K562 (cell line): Measurements from ENCODE around the gene NUP205. TPM values are rescaled to one million over a fixed set of nuclear protein-coding genes. Genes with fewer than 3 reads are reported as not detected.

Source experiments
- BDP1 ChIP-seq: IDR thresholded peaks from 3 replicates; pipeline ENCODE4 v1.6.1; 2011; ENCODE audit not compliant: insufficient read length, insufficient read depth
- CCNT2 ChIP-seq: IDR thresholded peaks from 2 replicates; pipeline ENCODE4 v1.6.1; 2011; ENCODE audit warnings: borderline replicate concordance, low read depth, mild to moderate bottlenecking, moderate library complexity, mixed read lengths, low read length; ENCODE audit not compliant: insufficient read length; ENCODE audit errors: extremely low read depth
- GTF2F1 ChIP-seq: IDR thresholded peaks from 2 replicates; pipeline ENCODE4 v1.6.1; 2011; ENCODE audit warnings: low read depth, low read length, improper control_type of control experiment
- JUN ChIP-seq, 2 experiments: sonication (generic) in 1 of 2; formaldehyde crosslinking in 1 of 2; IDR thresholded peaks; 2 replicates each; pipeline versions ENCODE4 v1.6.1 to v1.8.0; 2012 to 2022; ENCODE audit warnings: borderline replicate concordance in 2 of 2, mild to moderate bottlenecking in 2 of 2, improper control_type of control experiment in 1 of 2, low read depth in 1 of 2, low read length in 1 of 2, missing genetic modification reagents in 1 of 2
- KDM4B ChIP-seq, 2 experiments: fragments of 450-650 bp in 1 of 2; sonication (generic) in 1 of 2; IDR thresholded peaks; 2 replicates each; pipeline ENCODE4 v1.6.1; 2016 to 2017; ENCODE audit warnings: borderline replicate concordance in 2 of 2, antibody characterized with exemption in 1 of 2, low read depth in 1 of 2, mild to moderate bottlenecking in 1 of 2
- PYGO2 ChIP-seq: fragments of 450-650 bp; IDR thresholded peaks from 2 replicates; pipeline ENCODE4 v1.6.1; 2016; ENCODE audit warnings: mild to moderate bottlenecking, missing genetic modification characterization, moderate library complexity, missing compliant biosample characterization
- SP1 ChIP-seq: sonication (generic); formaldehyde crosslinking; IDR thresholded peaks from 2 replicates; pipeline ENCODE4 v1.8.1; 2022; ENCODE audit warnings: mild to moderate bottlenecking, missing genetic modification reagents
- WHSC1 ChIP-seq: IDR thresholded peaks from one replicate; pipeline ENCODE4 v1.6.1; 2012; ENCODE audit warnings: low read length, control low read depth, inconsistent platforms
- ZBTB17 ChIP-seq: fragments of 450-650 bp; formaldehyde crosslinking; IDR thresholded peaks from 2 replicates; pipeline ENCODE4 v1.4.0; 2020; ENCODE audit warnings: mild to moderate bottlenecking
- polyA plus RNA-seq, 8 experiments: library from polyadenylated mRNA; depleted of rRNA in 4 of 8; stranded (reverse) in 5 of 8; unstranded in 3 of 8; fragments of >200 nt; fragmentation: Nextera tagmentation in 2 of 8; fragmentation: Illumina TruSeq in 1 of 8; extraction: Ambion mirVana in 2 of 8; extraction: Trizol in 1 of 8; gene quantifications; 2 replicates each; pipeline versions ENCODE4 v1.2.1 to v1.2.3, GENCODE V29; 2011 to 2014; ENCODE audit warnings: inconsistent platforms in 1 of 8, missing spikeins in 1 of 8
- total RNA-seq, 7 experiments: library from RNA; depleted of rRNA in 6 of 7; stranded (reverse); fragments of >200 nt in 6 of 7; fragmentation: Illumina TruSeq in 2 of 7; extraction: Trizol in 2 of 7; gene quantifications; 2 replicates each; pipeline versions ENCODE4 v1.2.1 to v1.2.3, GENCODE V29; 2011 to 2021; ENCODE audit warnings: low replicate concordance in 1 of 7
- TF ChIP-seq, protein P1 (sequence below), 2 experiments: fragments of 450-650 bp in 1 of 2; sonication (generic) in 1 of 2; formaldehyde crosslinking in 1 of 2; IDR thresholded peaks; 2 replicates each; pipeline versions ENCODE4 v1.7.1 to v1.9.0; 2016 to 2022; ENCODE audit warnings: inconsistent platforms in 1 of 2, mild to moderate bottlenecking in 1 of 2, missing genetic modification reagents in 1 of 2
- TF ChIP-seq, protein P2 (sequence below): fragments of 450-650 bp; conservative IDR thresholded peaks from 2 replicates; pipeline ENCODE4 v1.6.1; 2016; ENCODE audit warnings: missing genetic modification characterization, low read depth, mild to moderate bottlenecking, control low read depth, missing compliant biosample characterization
- TF ChIP-seq, protein P3 (sequence below): fragments of 250-450 bp; sonication (Bioruptor Pico); IDR thresholded peaks from 2 replicates; pipeline ENCODE4 v1.8.0; 2022; ENCODE audit warnings: inconsistent platforms, mild to moderate bottlenecking, moderate library complexity, borderline replicate concordance

Gene NUP205
- total and polyA plus RNA-seq, 9 of the 15 experiments (the other 6 are each of a cell fraction or from before 2014, with no cell fraction given): 101 to 282 (median 193) TPM

DNA sequence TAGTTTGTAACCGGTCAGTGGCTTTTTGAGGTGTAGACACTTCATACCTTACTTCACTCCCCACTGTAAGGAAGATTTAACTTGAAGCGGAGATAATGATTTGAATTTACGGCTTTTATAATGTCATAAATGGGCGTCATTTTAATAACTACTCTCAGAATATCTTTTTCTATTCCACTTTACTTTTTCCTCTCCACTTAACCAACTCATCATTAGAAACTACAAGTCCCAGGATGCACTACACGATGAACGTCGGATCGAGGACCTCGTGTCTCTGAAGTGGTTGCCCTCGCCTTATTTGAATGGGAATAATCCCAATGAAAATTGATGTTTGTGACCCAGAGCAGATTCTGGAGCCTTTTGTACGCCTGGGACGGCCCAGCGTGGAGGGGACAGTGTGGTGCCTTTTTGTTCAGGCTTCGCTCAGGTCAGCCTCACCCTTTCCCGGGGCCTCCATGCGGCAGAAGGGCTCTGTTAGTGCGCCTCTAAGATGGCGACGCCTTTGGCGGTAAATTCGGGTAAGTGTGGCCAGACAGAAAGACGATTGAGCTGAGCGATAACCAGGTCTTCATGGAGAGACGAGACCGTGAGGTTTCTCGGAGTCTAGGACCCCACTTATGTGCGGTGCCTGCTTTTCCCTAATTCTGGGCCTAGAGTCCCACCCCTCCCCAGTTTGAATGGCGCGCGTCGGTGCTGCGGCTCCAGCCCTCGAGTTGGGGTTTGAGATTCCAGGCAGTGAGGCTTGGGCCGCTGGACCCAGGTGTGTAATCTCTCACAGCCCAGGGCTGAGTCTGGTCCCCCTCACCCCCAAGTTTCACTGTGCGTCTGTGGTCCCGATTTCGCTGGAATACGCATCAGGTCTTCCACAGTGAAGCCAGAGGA lies at the start of gene NUP205 (continued):
- TF ChIP-seq, protein P1, sequence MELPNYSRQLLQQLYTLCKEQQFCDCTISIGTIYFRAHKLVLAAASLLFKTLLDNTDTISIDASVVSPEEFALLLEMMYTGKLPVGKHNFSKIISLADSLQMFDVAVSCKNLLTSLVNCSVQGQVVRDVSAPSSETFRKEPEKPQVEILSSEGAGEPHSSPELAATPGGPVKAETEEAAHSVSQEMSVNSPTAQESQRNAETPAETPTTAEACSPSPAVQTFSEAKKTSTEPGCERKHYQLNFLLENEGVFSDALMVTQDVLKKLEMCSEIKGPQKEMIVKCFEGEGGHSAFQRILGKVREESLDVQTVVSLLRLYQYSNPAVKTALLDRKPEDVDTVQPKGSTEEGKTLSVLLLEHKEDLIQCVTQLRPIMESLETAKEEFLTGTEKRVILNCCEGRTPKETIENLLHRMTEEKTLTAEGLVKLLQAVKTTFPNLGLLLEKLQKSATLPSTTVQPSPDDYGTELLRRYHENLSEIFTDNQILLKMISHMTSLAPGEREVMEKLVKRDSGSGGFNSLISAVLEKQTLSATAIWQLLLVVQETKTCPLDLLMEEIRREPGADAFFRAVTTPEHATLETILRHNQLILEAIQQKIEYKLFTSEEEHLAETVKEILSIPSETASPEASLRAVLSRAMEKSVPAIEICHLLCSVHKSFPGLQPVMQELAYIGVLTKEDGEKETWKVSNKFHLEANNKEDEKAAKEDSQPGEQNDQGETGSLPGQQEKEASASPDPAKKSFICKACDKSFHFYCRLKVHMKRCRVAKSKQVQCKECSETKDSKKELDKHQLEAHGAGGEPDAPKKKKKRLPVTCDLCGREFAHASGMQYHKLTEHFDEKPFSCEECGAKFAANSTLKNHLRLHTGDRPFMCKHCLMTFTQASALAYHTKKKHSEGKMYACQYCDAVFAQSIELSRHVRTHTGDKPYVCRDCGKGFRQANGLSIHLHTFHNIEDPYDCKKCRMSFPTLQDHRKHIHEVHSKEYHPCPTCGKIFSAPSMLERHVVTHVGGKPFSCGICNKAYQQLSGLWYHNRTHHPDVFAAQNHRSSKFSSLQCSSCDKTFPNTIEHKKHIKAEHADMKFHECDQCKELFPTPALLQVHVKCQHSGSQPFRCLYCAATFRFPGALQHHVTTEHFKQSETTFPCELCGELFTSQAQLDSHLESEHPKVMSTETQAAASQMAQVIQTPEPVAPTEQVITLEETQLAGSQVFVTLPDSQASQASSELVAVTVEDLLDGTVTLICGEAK (IDR thresholded peaks at IDR 0.05): peak; percentile 8; the same call in 1 of the 2 replicates
- TF ChIP-seq, protein P1 (CRISPR knock-in tag; IDR thresholded peaks at IDR 0.05): no peak; the same call in 1 of the 2 replicates
- no peak for TF ChIP-seq BDP1
- TF ChIP-seq, protein P2, sequence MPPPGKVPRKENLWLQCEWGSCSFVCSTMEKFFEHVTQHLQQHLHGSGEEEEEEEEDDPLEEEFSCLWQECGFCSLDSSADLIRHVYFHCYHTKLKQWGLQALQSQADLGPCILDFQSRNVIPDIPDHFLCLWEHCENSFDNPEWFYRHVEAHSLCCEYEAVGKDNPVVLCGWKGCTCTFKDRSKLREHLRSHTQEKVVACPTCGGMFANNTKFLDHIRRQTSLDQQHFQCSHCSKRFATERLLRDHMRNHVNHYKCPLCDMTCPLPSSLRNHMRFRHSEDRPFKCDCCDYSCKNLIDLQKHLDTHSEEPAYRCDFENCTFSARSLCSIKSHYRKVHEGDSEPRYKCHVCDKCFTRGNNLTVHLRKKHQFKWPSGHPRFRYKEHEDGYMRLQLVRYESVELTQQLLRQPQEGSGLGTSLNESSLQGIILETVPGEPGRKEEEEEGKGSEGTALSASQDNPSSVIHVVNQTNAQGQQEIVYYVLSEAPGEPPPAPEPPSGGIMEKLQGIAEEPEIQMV (tag): no peak
- TF ChIP-seq SP1: peak; percentile 76
- TF ChIP-seq KDM4B (IDR thresholded peaks at IDR 0.05; ENCODE audit: borderline replicate concordance in 2 of 2, low read depth in 1 of 2): peak in 1 of 2 experiments; percentile 74; a peak in 2 of 4 replicates
- TF ChIP-seq PYGO2: peak; percentile 54
- TF ChIP-seq ZBTB17: peak; percentile 84; the same call in 1 of the 2 replicates
- no peak for TF ChIP-seq CCNT2
- peak; percentile 41; the same call in 1 of the 2 replicates for TF ChIP-seq JUN (IDR thresholded peaks at IDR 0.05; ENCODE audit: borderline replicate concordance, low read depth, low read length)
- TF ChIP-seq JUN (CRISPR knock-in tag; IDR thresholded peaks at IDR 0.05; ENCODE audit: borderline replicate concordance): peak; percentile 80; the same call in 1 of the 2 replicates
- 0 out of 2 replicates have a peak, but pooled peaks have one; percentile 84 for TF ChIP-seq GTF2F1
- TF ChIP-seq, protein P3, sequence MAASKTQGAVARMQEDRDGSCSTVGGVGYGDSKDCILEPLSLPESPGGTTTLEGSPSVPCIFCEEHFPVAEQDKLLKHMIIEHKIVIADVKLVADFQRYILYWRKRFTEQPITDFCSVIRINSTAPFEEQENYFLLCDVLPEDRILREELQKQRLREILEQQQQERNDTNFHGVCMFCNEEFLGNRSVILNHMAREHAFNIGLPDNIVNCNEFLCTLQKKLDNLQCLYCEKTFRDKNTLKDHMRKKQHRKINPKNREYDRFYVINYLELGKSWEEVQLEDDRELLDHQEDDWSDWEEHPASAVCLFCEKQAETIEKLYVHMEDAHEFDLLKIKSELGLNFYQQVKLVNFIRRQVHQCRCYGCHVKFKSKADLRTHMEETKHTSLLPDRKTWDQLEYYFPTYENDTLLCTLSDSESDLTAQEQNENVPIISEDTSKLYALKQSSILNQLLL (CRISPR knock-in tag): no peak
- TF ChIP-seq WHSC1: peak; percentile 18
